ENCODE results near the gene EPB41L3. TPM values are rescaled to one million over a fixed set of nuclear protein-coding genes. Genes with fewer than 3 reads are reported as not detected.

The EPB41L3 gene
- total RNA-seq, 1 experiment from 2014 or later = 0.36 TPM

GRCh38 chr18:5585653-5586052 lies 41.9 kb upstream of the EPB41L3 start:
- CTCF ChIA-PET = no interaction called here
- intact Hi-C loops (cut with micrococcal nuclease; ENCODE audit: unreplicated experiment) = no loop called here
- no peak for ATAC-seq

GRCh38 chr18:5584746-5585417 lies 41.1 kb upstream of the EPB41L3 start:
- no peak for ATAC-seq

More at GRCh38 chr18:5585653-5586052, 41.9 kb upstream of the EPB41L3 start:
- Histone ChIP-seq H3K4me3 (ENCODE audit: low read depth in 2 of 2, low read length in 2 of 2) (no peak overlapping the region), H3K27me3 (ENCODE audit: control insufficient read depth, insufficient read depth, low read length) (no peaks in the 10 kb centered on the region), H3K9me3 (ENCODE audit: control insufficient read depth, insufficient read depth, low read depth, low read length) (no peaks in the 10 kb centered on the region), H3K36me3 (ENCODE audit: control insufficient read depth, insufficient read depth, low read length) (no peaks in the 10 kb centered on the region), H3K4me1 (ENCODE audit: control insufficient read depth, insufficient read depth, low read length) (no peaks in the 10 kb centered on the region), H3K27ac (ENCODE audit: low read length) (no peak overlapping the region)
- POLR2A ChIA-PET = no interaction called here
- in situ Hi-C loops (cut with HindIII; ENCODE audit: low pct_unique_long_range_greater_than_20kb, low sequenced_read_pairs) = no loop called here
- TF ChIP-seq TCF7L2 (IDR thresholded peaks at IDR 0.05; ENCODE audit: low read depth, low read length) = no peak
- TF ChIP-seq POLR2AphosphoS5 (IDR thresholded peaks at IDR 0.05; ENCODE audit: low read depth, low read length) = no peak
- TF ChIP-seq SIN3A (IDR thresholded peaks at IDR 0.05; ENCODE audit: borderline replicate concordance, insufficient read depth, low read depth, low read length) = no peak
- no peak for TF ChIP-seq CTCF (IDR thresholded peaks at IDR 0.05)
- TF ChIP-seq REST (IDR thresholded peaks at IDR 0.05; ENCODE audit: insufficient read depth in 1 of 2, low read depth in 2 of 2, low read length in 1 of 2) = no peak
- no peak for DNase-seq (ENCODE audit: low read depth, low spot score)
- BruUV-seq (replicated peaks) = no TSS peak

More at GRCh38 chr18:5584746-5585417, 41.1 kb upstream of the EPB41L3 start:
- Histone ChIP-seq H3K36me3 (ENCODE audit: control insufficient read depth, insufficient read depth, low read length) (no peaks in the 10 kb centered on the region), H3K27me3 (ENCODE audit: control insufficient read depth, insufficient read depth, low read length) (no peaks in the 10 kb centered on the region), H3K4me3 (ENCODE audit: low read depth in 2 of 2, low read length in 2 of 2) (no peak overlapping the region), H3K9me3 (ENCODE audit: control insufficient read depth, insufficient read depth, low read depth, low read length) (no peaks in the 10 kb centered on the region), H3K4me1 (ENCODE audit: control insufficient read depth, insufficient read depth, low read length) (no peaks in the 10 kb centered on the region), H3K27ac (ENCODE audit: low read length) (no peak overlapping the region)
- in situ Hi-C loops (cut with HindIII; ENCODE audit: low pct_unique_long_range_greater_than_20kb, low sequenced_read_pairs) (no loop called here), intact Hi-C loops (cut with micrococcal nuclease; ENCODE audit: unreplicated experiment) (no loop called here)
- no TSS peak for BruUV-seq (replicated peaks)
- ChIA-PET CTCF (no interaction called here), POLR2A (no interaction called here)
- DNase-seq (ENCODE audit: low read depth, low spot score) = no peak
- TF ChIP-seq SIN3A (IDR thresholded peaks at IDR 0.05; ENCODE audit: borderline replicate concordance, insufficient read depth, low read depth, low read length) = no peak
- TF ChIP-seq TCF7L2 (IDR thresholded peaks at IDR 0.05; ENCODE audit: low read depth, low read length) = no peak
- TF ChIP-seq CTCF (IDR thresholded peaks at IDR 0.05) = no peak
- no peak for TF ChIP-seq REST (IDR thresholded peaks at IDR 0.05; ENCODE audit: insufficient read depth in 1 of 2, low read depth in 2 of 2, low read length in 1 of 2)
